Calu3 (cell line): Measurements from ENCODE around the gene MRLN. TPM values are rescaled to one million over a fixed set of nuclear protein-coding genes. Genes with fewer than 3 reads are reported as not detected.

Experiments
- BruUV-seq: library from RNA; stranded (reverse); fragments of 400-500 nt; replicated peaks from 2 replicates; lab custom pipeline; 2021; lab: Mats Ljungman, UMichigan
- CTCF ChIA-PET: fragments of 300-600 bp; sonication (Branson Sonifier 250); formaldehyde crosslinking; loops from one replicate; lab custom pipeline; 2022; ENCODE audit warnings: antibody characterized with exemption; lab: Charles Lee
- DNase-seq: peaks from one replicate; pipeline ENCODE4 v3.0.0; 2022
- H3K27ac Mint-ChIP-seq: one replicate; pipeline ENCODE4 v1.8.0; 2022; ENCODE audit warnings: mixed read lengths; ENCODE audit not compliant: unreplicated experiment
- H3K27me3 Mint-ChIP-seq: one replicate; pipeline ENCODE4 v1.8.0; 2022; ENCODE audit warnings: mixed read lengths; ENCODE audit not compliant: unreplicated experiment
- H3K36me3 Mint-ChIP-seq: one replicate; pipeline ENCODE4 v1.8.0; 2022; ENCODE audit warnings: mild to moderate bottlenecking, moderate library complexity, mixed read lengths; ENCODE audit not compliant: insufficient read depth, unreplicated experiment
- H3K4me1 Mint-ChIP-seq: one replicate; pipeline ENCODE4 v1.8.0; 2022; ENCODE audit warnings: mild to moderate bottlenecking, low read depth, mixed read lengths; ENCODE audit not compliant: unreplicated experiment
- H3K4me3 Mint-ChIP-seq: one replicate; pipeline ENCODE4 v1.8.0; 2022; ENCODE audit warnings: mild to moderate bottlenecking, low read depth, moderate library complexity, mixed read lengths; ENCODE audit not compliant: unreplicated experiment
- H3K9me3 Mint-ChIP-seq: one replicate; pipeline ENCODE4 v1.8.0; 2022; ENCODE audit warnings: low read depth, mixed read lengths; ENCODE audit not compliant: unreplicated experiment
- CTCF ChIP-seq: fragments of 200-600 bp; IDR thresholded peaks from one replicate; pipeline ENCODE4 v1.8.0; 2022; ENCODE audit warnings: antibody characterized with exemption; ENCODE audit not compliant: unreplicated experiment
- intact Hi-C: fragments of 100-400 bp; cut with micrococcal nuclease; formaldehyde crosslinking; loops from one replicate; pipeline ENCODE4 v1.10.0; 2022; ENCODE audit not compliant: unreplicated experiment
- total RNA-seq: library from RNA; stranded (reverse); gene quantifications from 2 replicates; pipeline ENCODE4 v1.2.3, GENCODE V29; 2022

Gene MRLN
- total RNA-seq, 1 experiment from 2014 or later: not detected

DNA sequence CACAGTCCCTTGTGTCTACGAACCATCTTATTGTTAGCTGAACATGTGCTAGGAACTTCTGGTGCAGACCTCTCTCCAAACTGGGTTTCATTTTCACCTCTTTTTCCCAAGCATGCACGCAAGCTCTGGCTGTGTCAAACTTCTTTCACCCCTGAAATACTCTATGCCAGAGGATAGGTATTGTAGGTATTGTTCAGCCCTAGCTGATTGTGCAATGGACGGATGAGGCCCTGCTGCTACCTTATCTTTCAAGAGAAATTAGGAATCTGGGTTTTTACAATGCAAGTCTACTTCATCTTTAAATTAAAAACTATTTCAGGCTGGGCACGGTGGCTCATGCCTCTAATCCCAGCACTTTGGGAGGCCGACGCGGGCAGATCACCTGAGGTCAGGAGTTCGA is 28.3 kb upstream of the MRLN start:
- no peaks in the 10 kb centered on the region for H3K4me1 Mint-ChIP-seq
- H3K27me3 Mint-ChIP-seq: no peaks in the 10 kb centered on the region
- intact Hi-C loops: no loop called here
- H3K27ac Mint-ChIP-seq: no peak overlapping the region
- no peak for TF ChIP-seq CTCF
- H3K4me3 Mint-ChIP-seq: no peak overlapping the region
- CTCF ChIA-PET: interaction anchor here (0.6 to 0.8 kb wide), 2 partner anchors 9 to 63 kb away, joined by 3 to 7 read pairs; no protein-coding TSS in a partner anchor
- H3K36me3 Mint-ChIP-seq: no peaks in the 10 kb centered on the region
- no peak for DNase-seq
- BruUV-seq: no TSS peak
- peaks cover 3% of the 10 kb centered on the region for H3K9me3 Mint-ChIP-seq

DNA sequence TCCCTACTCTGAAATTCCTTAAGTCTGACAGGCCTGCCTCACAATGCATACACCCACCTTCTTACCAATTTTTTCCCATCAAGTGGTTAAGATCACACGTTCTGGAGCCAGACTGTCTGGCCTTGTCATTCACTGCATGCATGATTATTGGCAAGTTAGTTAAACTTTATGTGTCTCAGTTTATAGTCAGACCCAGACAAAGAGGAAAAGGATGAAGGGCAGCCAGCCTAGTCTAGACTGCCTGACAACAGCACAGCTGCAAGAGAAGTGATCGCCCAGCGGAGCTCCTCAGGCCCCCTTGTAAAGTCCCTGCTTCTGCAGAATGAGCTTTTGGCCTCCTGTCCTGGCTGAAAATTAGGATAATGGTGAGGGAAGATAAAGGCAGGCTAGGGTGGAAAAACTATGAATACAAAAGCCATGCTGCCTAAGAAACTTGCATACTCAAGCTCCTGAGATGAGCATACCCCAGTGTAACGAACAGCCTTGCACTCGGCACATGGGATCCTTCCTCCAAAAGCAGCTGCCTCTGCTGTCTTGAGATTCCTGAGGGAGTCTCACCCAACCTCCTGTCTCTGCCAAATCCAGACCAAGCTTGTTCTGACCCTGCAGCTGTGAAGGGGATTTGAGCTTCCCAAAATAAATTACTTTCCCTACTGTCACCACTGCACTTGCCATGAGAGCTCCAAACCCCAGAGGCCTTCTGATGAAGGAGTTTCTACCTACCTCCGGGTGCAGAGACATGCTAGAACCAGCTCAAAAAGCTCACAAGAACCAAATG is 26.7 kb upstream of the MRLN start:
- no peak for DNase-seq
- no peak for TF ChIP-seq CTCF
- Mint-ChIP-seq H3K36me3 (no peaks in the 10 kb centered on the region), H3K27me3 (no peaks in the 10 kb centered on the region), H3K4me1 (no peaks in the 10 kb centered on the region), H3K27ac (no peak overlapping the region), H3K4me3 (no peak overlapping the region), H3K9me3 (peaks cover 3% of the 10 kb centered on the region)
- CTCF ChIA-PET: interaction anchor here (1.4 kb wide), 1 partner anchor 13 kb away, joined by 6 read pairs; no protein-coding TSS in a partner anchor
- intact Hi-C loops: no loop called here
- BruUV-seq: no TSS peak

GRCh38 chr10:59774451-59774850 is 21.2 kb upstream of the MRLN start:
- H3K4me1 Mint-ChIP-seq: peaks cover 31% of the 10 kb centered on the region
- CTCF ChIA-PET: interaction anchor here (0.5 to 0.7 kb wide), 2 partner anchors 105 to 743 kb away, joined by 3 read pairs; no protein-coding TSS in a partner anchor
- intact Hi-C loops: no loop called here
- BruUV-seq: no TSS peak
- peaks cover 5% of the 10 kb centered on the region for H3K9me3 Mint-ChIP-seq
- DNase-seq: no peak
- no peak for TF ChIP-seq CTCF
- no peaks in the 10 kb centered on the region for H3K27me3 Mint-ChIP-seq
- H3K36me3 Mint-ChIP-seq: no peaks in the 10 kb centered on the region
- no peak overlapping the region for H3K27ac Mint-ChIP-seq
- H3K4me3 Mint-ChIP-seq: no peak overlapping the region

DNA sequence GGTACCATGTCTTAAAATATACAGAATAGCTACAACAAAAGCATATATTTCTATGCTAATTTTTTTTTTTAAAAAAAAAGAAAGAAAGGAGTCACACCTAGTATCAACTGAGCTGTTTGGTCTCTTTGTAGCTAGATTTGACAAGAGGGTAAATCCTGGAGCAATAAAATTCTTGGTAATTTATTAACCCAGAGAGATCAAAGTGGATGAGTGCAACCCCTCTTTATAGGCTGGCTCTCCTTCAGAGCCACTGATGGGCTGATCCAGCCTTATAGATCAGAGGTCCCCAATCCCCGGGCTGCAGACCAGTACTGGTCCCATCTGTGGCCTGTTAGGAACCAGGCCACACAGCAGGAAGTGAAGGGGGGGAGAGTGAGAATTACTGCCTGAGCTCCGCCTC is 19.8 kb upstream of the MRLN start:
- no peak for DNase-seq
- CTCF ChIA-PET: no interaction called here
- intact Hi-C loops: no loop called here
- no peak for TF ChIP-seq CTCF
- Mint-ChIP-seq H3K4me3 (no peak overlapping the region), H3K4me1 (peaks cover 31% of the 10 kb centered on the region), H3K9me3 (peaks cover 5% of the 10 kb centered on the region), H3K27me3 (no peaks in the 10 kb centered on the region), H3K27ac (no peak overlapping the region), H3K36me3 (no peaks in the 10 kb centered on the region)
- no TSS peak for BruUV-seq
